Hematopoietic multipotent progenitor cell treated with erythropoietin and hydrocortisone succinate and interleukin-3 and kit ligand, for 17 days (in vitro differentiated cells): ENCODE measurements around the gene CYP2E1.
"Not testable (repeated sequence)": the region's sequence is repeated elsewhere in the genome, so short reads cannot be mapped to it uniquely, and the experiment has no call there.

Experiments
- DNase-seq: peaks from one replicate; pipeline ENCODE4 v3.0.0-alpha.2; 2015; ENCODE audit warnings: low spot score

Gene CYP2E1

GRCh38 chr10:133528845-133529575, 1.8 kb downstream of the CYP2E1 start:
- no peak for DNase-seq

GRCh38 chr10:133529576-133529946, 2.4 kb downstream of the CYP2E1 start:
- no peak for DNase-seq

- no peak for DNase-seq
These were observed 3.3 kb downstream of the CYP2E1 start for GRCh38 chr10:133530506-133530905.

- DNase-seq = no peak
These were observed 5.7 kb downstream of the CYP2E1 start for GRCh38 chr10:133532871-133533270.

GRCh38 chr10:133534417-133534816, 7.3 kb downstream of the CYP2E1 start:
- DNase-seq = no peak

GRCh38 chr10:133536198-133536597, 9.0 kb downstream of the CYP2E1 start:
- DNase-seq = no peak

GRCh38 chr10:133537546-133538545, 10.7 kb downstream of the CYP2E1 start:
- no peak for DNase-seq

- DNase-seq = not testable (repeated sequence)
These were observed 14.3 kb downstream of the CYP2E1 start for GRCh38 chr10:133541441-133541975.

GRCh38 chr10:133544506-133544905, 17.3 kb downstream of the CYP2E1 start:
- no peak for DNase-seq

- no peak for DNase-seq
These were observed 27.4 kb downstream of the CYP2E1 start for GRCh38 chr10:133554600-133554999.

- DNase-seq = no peak
These were observed 28.4 kb downstream of the CYP2E1 start for GRCh38 chr10:133555521-133555920.

- DNase-seq = no peak
These were observed 30.2 kb downstream of the CYP2E1 start for GRCh38 chr10:133557381-133557780.

GRCh38 chr10:133559216-133559615, 32.1 kb downstream of the CYP2E1 start:
- DNase-seq = no peak

GRCh38 chr10:133564816-133565215, 37.7 kb downstream of the CYP2E1 start:
- no peak for DNase-seq

GRCh38 chr10:133565441-133566294, 38.5 kb downstream of the CYP2E1 start, which contains the start of gene SYCE1:
Gene SYCE1 (minus strand): TSS chr10:133565583. CDS start chr10:133565529, 54 bp downstream.
- no peak for DNase-seq

- DNase-seq = no peak
These were observed 40.0 kb downstream of the CYP2E1 start for GRCh38 chr10:133567119-133567518.

- DNase-seq = no peak
These were observed 40.6 kb downstream of the CYP2E1 start for GRCh38 chr10:133567609-133568286.

- no peak for DNase-seq
These were observed 41.1 kb downstream of the CYP2E1 start for GRCh38 chr10:133568287-133568614.

GRCh38 chr10:133568831-133569527, 41.8 kb downstream of the CYP2E1 start:
- DNase-seq = not testable (repeated sequence)

- DNase-seq = not testable (repeated sequence)
These were observed 42.6 kb downstream of the CYP2E1 start for GRCh38 chr10:133569801-133570200.

- not testable (repeated sequence) for DNase-seq
These were observed 44.9 kb downstream of the CYP2E1 start for GRCh38 chr10:133572055-133572454.
